Measurements from ENCODE around the gene SART3. TPM values are rescaled to one million over a fixed set of nuclear protein-coding genes. Genes with fewer than 3 reads are reported as not detected.

Gene SART3
- total and polyA plus RNA-seq, 10 of the 15 experiments (the other 5 are each of a cell fraction or from before 2014, with no cell fraction given) = 8.8 to 179 (median 54.9) TPM

- DNase-seq (ENCODE audit: low read depth, low spot score) = no peak
- ChIA-PET SMC1A (ENCODE audit: uncharacterized antibody, unreplicated experiment) (interaction anchor here (1.0 to 1.3 kb wide), 4 partner anchors 11 to 78 kb away, joined by 3 to 5 read pairs (median 3); partner anchors contain the start of gene SART3), RAD21 (ENCODE audit: unreplicated experiment) (no interaction called here), CTCF (interaction anchor here (1.5 kb wide), 1 partner anchor 17 kb away, joined by 3 read pairs; no protein-coding TSS in a partner anchor), POLR2A (no interaction called here)
- Histone ChIP-seq H2AFZ (ENCODE audit: control insufficient read depth, low read depth, low read length) (no peak overlapping the region), H3K9me3 (replicated peaks; ENCODE audit: control insufficient read depth, insufficient read depth, low read length) (no peaks in the 10 kb centered on the region), H4K20me1 (ENCODE audit: control insufficient read depth, insufficient read depth) (no peaks in the 10 kb centered on the region), H3K27me3 (replicated peaks in 1 of 2; ENCODE audit: control insufficient read depth in 2 of 2, insufficient read depth in 2 of 2, low read length in 1 of 2) (no peaks in the 10 kb centered on the region), H3K4me1 (ENCODE audit: control insufficient read depth, insufficient read depth, low read length) (peaks cover 19% of the 10 kb centered on the region), H3K9ac (ENCODE audit: control insufficient read depth, insufficient read depth, low read length) (no peak overlapping the region), H3K36me3 (ENCODE audit: control insufficient read depth in 2 of 2, insufficient read depth in 2 of 2, low read length in 1 of 2) (peaks cover 8 to 63% of the 10 kb centered on the region in 2 experiments), H3K4me2 (ENCODE audit: control insufficient read depth, insufficient read depth) (no peak overlapping the region), H3K27ac (ENCODE audit: control insufficient read depth, insufficient read depth) (no peak overlapping the region), H3K4me3 (no peak overlapping the region), H3K79me2 (ENCODE audit: control insufficient read depth, insufficient read depth, low read length) (peaks cover 43% of the 10 kb centered on the region)
- TF ChIP-seq NFIC (IDR thresholded peaks at IDR 0.05; ENCODE audit: low read depth, low read length) (no peak), CUX1 (IDR thresholded peaks at IDR 0.05; ENCODE audit: insufficient replicate concordance, low read depth, low read length) (no peak), NBN (IDR thresholded peaks at IDR 0.05) (no peak), CHD4 (IDR thresholded peaks at IDR 0.05) (no peak), LARP7 (IDR thresholded peaks at IDR 0.05) (no peak), PML (IDR thresholded peaks at IDR 0.05; ENCODE audit: low read length) (no peak), PAX8 (IDR thresholded peaks at IDR 0.05) (no peak), TAF1 (IDR thresholded peaks at IDR 0.05; ENCODE audit: borderline replicate concordance, low read depth, low read length) (no peak), CHD2 (IDR thresholded peaks at IDR 0.05; ENCODE audit: borderline replicate concordance, low read depth, low read length) (no peak), KAT2A (conservative IDR thresholded peaks at IDR 0.05; ENCODE audit: control insufficient read depth, low read depth, low read length) (no peak), CBFB (IDR thresholded peaks at IDR 0.05; ENCODE audit: low read depth) (no peak), ZNF622 (IDR thresholded peaks at IDR 0.05) (no peak), SMARCA5 (IDR thresholded peaks at IDR 0.05) (no peak), MYB (IDR thresholded peaks at IDR 0.05; ENCODE audit: borderline replicate concordance, low read depth, low read length) (no peak), STAT3 (IDR thresholded peaks at IDR 0.05; ENCODE audit: low read depth, low read length) (no peak), DPF2 (IDR thresholded peaks at IDR 0.05) (no peak)
- TF ChIP-seq, protein P1, sequence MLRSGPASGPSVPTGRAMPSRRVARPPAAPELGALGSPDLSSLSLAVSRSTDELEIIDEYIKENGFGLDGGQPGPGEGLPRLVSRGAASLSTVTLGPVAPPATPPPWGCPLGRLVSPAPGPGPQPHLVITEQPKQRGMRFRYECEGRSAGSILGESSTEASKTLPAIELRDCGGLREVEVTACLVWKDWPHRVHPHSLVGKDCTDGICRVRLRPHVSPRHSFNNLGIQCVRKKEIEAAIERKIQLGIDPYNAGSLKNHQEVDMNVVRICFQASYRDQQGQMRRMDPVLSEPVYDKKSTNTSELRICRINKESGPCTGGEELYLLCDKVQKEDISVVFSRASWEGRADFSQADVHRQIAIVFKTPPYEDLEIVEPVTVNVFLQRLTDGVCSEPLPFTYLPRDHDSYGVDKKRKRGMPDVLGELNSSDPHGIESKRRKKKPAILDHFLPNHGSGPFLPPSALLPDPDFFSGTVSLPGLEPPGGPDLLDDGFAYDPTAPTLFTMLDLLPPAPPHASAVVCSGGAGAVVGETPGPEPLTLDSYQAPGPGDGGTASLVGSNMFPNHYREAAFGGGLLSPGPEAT (IDR thresholded peaks at IDR 0.05; ENCODE audit: low read depth) = no peak
- WGBS (ENCODE audit: insufficient coverage, insufficient replicate concordance, low lambda C conversion rate, missing lambda C conversion rate) = 77% methylated on average over 6 of the region's 6 CpGs
- no peak for FAIRE-seq
- ATAC-seq = no peak
- TSS peak; percentile 2 for BruUV-seq (replicated peaks)
- in situ Hi-C loops (cut with MboI) = no loop called here
- intact Hi-C loops (cut with micrococcal nuclease; ENCODE audit: unreplicated experiment) = no loop called here
Observed at GRCh38 chr12:108538146-108538545, 22.8 kb downstream of the SART3 start.

Data from GM12878 (cell line).